Spleen (tissue), 11 donors: ENCODE measurements around the gene WDR18. TPM values are rescaled to one million over a fixed set of nuclear protein-coding genes. Genes with fewer than 3 reads are reported as not detected.

Experiments used
- DNase-seq: peaks from one replicate; pipeline ENCODE4 v3.0.0-alpha.2; 2020
- H3K27ac ChIP-seq, 8 donors: fragments of 200-600 bp; sonication (generic) in 7 of 8; 1 replicate in 4 of 8; 2 replicates in 4 of 8; pipeline versions ENCODE4 v1.5.0 to v1.8.0; 2016 to 2021; ENCODE audit warnings: inconsistent platforms in 4 of 8, mild to moderate bottlenecking in 4 of 8, moderate library complexity in 1 of 8
- H3K27me3 ChIP-seq, 7 donors: fragments of 200-600 bp; sonication (generic) in 6 of 7; replicated peaks in 1 of 7; 1 replicate in 4 of 7; 2 replicates in 3 of 7; pipeline versions ENCODE4 v1.5.0 to v1.8.0; 2016 to 2021; ENCODE audit warnings: inconsistent platforms in 3 of 7, mild to moderate bottlenecking in 1 of 7
- H3K36me3 ChIP-seq, 6 donors: fragments of 200-600 bp; sonication (generic) in 5 of 6; 1 replicate in 4 of 6; 2 replicates in 2 of 6; pipeline versions ENCODE4 v1.5.0 to v1.8.0; 2016 to 2021; ENCODE audit warnings: inconsistent platforms in 2 of 6
- H3K4me1 ChIP-seq, 6 donors: fragments of 200-600 bp; sonication (generic) in 5 of 6; 1 replicate in 3 of 6; 2 replicates in 3 of 6; pipeline versions ENCODE4 v1.5.0 to v1.8.0; 2016 to 2021; ENCODE audit warnings: inconsistent platforms in 3 of 6
- H3K4me3 ChIP-seq, 8 donors: fragments of 200-600 bp; sonication (generic) in 7 of 8; 1 replicate in 4 of 8; 2 replicates in 4 of 8; pipeline versions ENCODE4 v1.5.0 to v1.8.0; 2016 to 2021; ENCODE audit warnings: inconsistent platforms in 4 of 8, mild to moderate bottlenecking in 4 of 8, moderate library complexity in 2 of 8
- H3K9me3 ChIP-seq, 8 donors: fragments of 200-600 bp; sonication (generic) in 7 of 8; 1 replicate in 4 of 8; 2 replicates in 4 of 8; pipeline versions ENCODE4 v1.5.0 to v1.8.0; 2016 to 2021; ENCODE audit warnings: inconsistent platforms in 4 of 8
- POLR2A ChIP-seq, 3 donors: fragments of 450-650 bp; IDR thresholded peaks; one replicate each; pipeline ENCODE4 v1.5.1; 2017; ENCODE audit warnings: antibody characterized with exemption in 3 of 3, mild to moderate bottlenecking in 1 of 3
- POLR2AphosphoS5 ChIP-seq, 3 donors: sonication (generic); formaldehyde crosslinking; IDR thresholded peaks; one replicate each; pipeline ENCODE4 v1.5.1; 2017; ENCODE audit warnings: antibody characterized with exemption in 3 of 3
- WGBS, 5 donors: extraction: QIAGEN DNeasy Blood & Tissue Kit in 3 of 5; methylation state at CpG; one replicate each; pipeline versions ENCODE4 v1.1.5 to v1.1.7; 2013 to 2018; 5-methylcytosine and 5-hydroxymethylcytosine counted together
- intact Hi-C: fragments of 100-400 bp; cut with DNase I; formaldehyde crosslinking; loops from one replicate; pipeline ENCODE4 v1.15.0; 2023; ENCODE audit warnings: low total_unique reads
- polyA plus RNA-seq, 3 donors: library from polyadenylated mRNA; stranded (reverse); fragments of 200-250 nt; gene quantifications; one replicate each; pipeline ENCODE4 v1.2.1, GENCODE V29; 2013
- total RNA-seq, 7 donors: library from RNA; depleted of rRNA in 3 of 7; stranded (reverse); fragments of >200 nt in 3 of 7; fragmentation: NEBNext Ultra II Directional in 4 of 7; extraction: Animal tissue kit (Norgen Biotek cat#: 25700) in 4 of 7; gene quantifications; one replicate each; pipeline versions ENCODE4 v1.1.0 to v1.2.1, GENCODE V29; 2016 to 2021
- TF ChIP-seq, protein P1 (sequence below), 11 experiments: fragments of 200-600 bp in 7 of 11; fragments of 450-650 bp in 4 of 11; sonication (generic) in 4 of 11; IDR thresholded peaks in 8 of 11; conservative IDR thresholded peaks in 3 of 11; 1 replicate in 7 of 11; 2 replicates in 4 of 11; pipeline versions ENCODE4 v1.4.0 to v1.8.0; 2016 to 2021; ENCODE audit warnings: antibody characterized with exemption in 11 of 11, inconsistent platforms in 4 of 11, mild to moderate bottlenecking in 1 of 11
- donor health status: healthy with polysubstance abuse.
- donor health status: DM: no; HTN: no; CAD: no; lungs with moderate emphysema.
- donor health status: DM: no; HTN: no; CAD: no.
- donor health status: Bipolar disorder and iron deficiency.
- donor health status: healthy.
- donor health status: DM: no; HTN: no; CAD: no.
- donor health status: DM: yes; HTN: yes; CAD: no.

Gene WDR18
- total and polyA plus RNA-seq, 10 donors, result 17.8 to 96.0 (median 37.5) TPM

DNA sequence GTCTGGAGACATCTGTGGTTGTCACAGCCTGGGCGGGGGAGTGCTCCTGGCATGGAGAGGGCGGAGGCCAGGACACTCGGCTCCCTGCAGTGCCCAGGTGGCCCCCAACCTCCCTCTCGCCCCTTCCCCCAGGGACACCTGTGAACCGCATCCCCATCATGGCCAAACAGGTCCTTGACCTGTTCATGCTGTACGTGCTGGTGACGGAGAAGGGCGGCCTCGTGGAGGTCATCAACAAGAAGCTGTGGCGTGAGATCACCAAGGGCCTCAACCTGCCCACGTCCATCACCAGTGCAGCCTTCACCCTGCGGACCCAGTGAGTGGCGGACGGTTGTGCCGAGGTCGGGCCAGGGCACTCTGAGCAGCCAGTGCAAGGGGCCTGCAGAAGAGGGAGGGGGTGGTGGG lies 20.0 kb upstream of the WDR18 start:
- no peak for DNase-seq
- Histone ChIP-seq H3K27me3 (no peaks in the 10 kb centered on the region), H3K4me1 (no peaks in the 10 kb centered on the region), H3K4me3 (no peak overlapping the region), H3K9me3 (peaks cover 0 to 6% (median 0%) of the 10 kb centered on the region in 8 donors), H3K36me3 (peaks cover 0 to 99% (median 48%) of the 10 kb centered on the region in 6 donors), H3K27ac (no peak overlapping the region)
- 91 to 99% (median 96%) methylated on average over 8 to 16 of the region's 16 CpGs for WGBS, 5 donors
- TF ChIP-seq, protein P1, sequence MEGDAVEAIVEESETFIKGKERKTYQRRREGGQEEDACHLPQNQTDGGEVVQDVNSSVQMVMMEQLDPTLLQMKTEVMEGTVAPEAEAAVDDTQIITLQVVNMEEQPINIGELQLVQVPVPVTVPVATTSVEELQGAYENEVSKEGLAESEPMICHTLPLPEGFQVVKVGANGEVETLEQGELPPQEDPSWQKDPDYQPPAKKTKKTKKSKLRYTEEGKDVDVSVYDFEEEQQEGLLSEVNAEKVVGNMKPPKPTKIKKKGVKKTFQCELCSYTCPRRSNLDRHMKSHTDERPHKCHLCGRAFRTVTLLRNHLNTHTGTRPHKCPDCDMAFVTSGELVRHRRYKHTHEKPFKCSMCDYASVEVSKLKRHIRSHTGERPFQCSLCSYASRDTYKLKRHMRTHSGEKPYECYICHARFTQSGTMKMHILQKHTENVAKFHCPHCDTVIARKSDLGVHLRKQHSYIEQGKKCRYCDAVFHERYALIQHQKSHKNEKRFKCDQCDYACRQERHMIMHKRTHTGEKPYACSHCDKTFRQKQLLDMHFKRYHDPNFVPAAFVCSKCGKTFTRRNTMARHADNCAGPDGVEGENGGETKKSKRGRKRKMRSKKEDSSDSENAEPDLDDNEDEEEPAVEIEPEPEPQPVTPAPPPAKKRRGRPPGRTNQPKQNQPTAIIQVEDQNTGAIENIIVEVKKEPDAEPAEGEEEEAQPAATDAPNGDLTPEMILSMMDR (IDR thresholded peaks at IDR 0.05 in 8 of 11, conservative IDR thresholded peaks at IDR 0.05 in 3 of 11), result no peak
- TF ChIP-seq POLR2A (IDR thresholded peaks at IDR 0.05), result no peak
- TF ChIP-seq POLR2AphosphoS5 (IDR thresholded peaks at IDR 0.05), result peak in 1 of 3 donors; percentile 20
- intact Hi-C loops, result no loop called here

DNA sequence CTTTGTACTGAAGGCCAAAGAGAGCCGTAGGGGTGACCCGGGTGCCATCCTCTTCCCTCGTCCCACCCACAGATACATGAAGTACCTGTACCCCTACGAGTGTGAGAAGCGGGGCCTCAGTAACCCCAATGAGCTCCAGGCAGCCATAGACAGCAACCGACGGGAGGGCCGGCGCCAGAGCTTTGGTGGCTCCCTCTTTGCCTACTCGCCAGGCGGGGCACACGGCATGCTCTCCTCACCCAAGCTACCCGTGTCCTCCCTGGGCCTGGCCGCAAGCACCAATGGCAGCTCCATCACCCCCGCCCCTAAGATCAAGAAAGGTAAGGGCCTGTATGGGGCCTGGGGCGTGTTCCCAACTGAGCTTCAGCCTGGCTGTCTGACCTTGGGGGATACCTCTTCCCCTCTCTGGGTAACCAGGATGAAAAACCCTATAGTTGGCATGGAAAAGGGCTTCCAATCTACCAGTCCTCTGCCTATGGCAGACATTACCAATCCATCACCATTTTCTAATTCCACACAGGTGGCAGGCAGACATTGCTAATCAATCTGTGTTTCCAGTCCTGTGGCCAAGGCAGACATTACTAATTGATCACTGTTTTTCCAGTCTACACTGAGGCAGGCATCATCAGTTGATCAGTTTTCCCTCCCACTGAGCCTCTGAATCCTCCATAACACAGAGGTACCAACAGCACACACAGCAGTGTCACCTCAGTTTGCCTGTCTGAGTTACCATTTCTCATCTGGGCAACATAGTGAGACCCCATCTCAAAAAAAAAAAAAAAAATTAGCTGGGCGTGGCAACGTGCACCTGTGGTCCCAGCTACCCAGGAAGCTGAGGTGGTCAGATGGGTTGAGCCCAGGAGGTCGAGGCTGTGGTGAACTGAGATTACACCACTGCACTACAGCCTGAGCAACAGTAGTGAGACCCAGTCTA lies 19.1 kb upstream of the WDR18 start:
- Histone ChIP-seq H3K9me3 (peaks cover 0 to 7% (median under 1%) of the 10 kb centered on the region in 8 donors), H3K4me3 (no peak overlapping the region), H3K27ac (no peak overlapping the region), H3K4me1 (no peaks in the 10 kb centered on the region), H3K36me3 (peaks cover 0 to 99% (median 53%) of the 10 kb centered on the region in 6 donors), H3K27me3 (no peaks in the 10 kb centered on the region)
- TF ChIP-seq, protein P1 (IDR thresholded peaks at IDR 0.05 in 8 of 11, conservative IDR thresholded peaks at IDR 0.05 in 3 of 11), result no peak
- TF ChIP-seq POLR2A (IDR thresholded peaks at IDR 0.05) (no peak), POLR2AphosphoS5 (IDR thresholded peaks at IDR 0.05) (no peak)
- no peak for DNase-seq
- WGBS, 5 donors, result 93 to 97% (median 95%) methylated on average over 12 to 19 of the region's 19 CpGs
- intact Hi-C loops, result no loop called here

DNA sequence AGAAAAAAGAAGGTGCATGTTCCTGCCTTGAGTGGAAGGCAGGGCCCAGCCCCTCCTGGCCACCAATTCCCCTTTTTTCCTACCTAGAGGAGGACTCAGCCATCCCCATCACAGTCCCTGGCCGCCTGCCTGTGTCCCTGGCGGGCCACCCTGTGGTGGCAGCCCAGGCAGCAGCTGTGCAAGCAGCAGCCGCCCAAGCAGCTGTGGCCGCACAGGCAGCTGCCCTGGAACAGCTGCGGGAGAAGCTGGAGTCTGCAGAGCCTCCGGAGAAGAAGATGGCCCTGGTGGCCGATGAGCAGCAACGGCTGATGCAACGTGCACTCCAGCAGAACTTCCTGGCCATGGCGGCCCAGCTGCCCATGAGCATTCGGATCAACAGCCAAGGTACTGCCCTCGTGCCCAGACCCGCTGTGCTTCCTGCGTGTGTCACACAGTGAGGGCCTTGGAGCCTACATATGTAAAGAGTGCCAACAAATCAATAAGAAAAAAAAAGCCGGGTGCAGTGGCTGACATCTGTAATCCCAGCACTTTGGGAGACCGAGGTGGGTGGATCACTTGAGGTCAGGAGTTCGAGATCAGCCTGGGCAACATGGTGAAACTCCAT lies 17.6 kb upstream of the WDR18 start:
- intact Hi-C loops, result no loop called here

More for the DNA sequence above, 17.6 kb upstream of the WDR18 start:
- TF ChIP-seq, protein P1 (IDR thresholded peaks at IDR 0.05 in 8 of 11, conservative IDR thresholded peaks at IDR 0.05 in 3 of 11), result no peak
- peak in 1 of 3 donors; percentile 54 for TF ChIP-seq POLR2AphosphoS5 (IDR thresholded peaks at IDR 0.05)
- DNase-seq, result no peak
- H3K27me3 ChIP-seq, result no peaks in the 10 kb centered on the region
- H3K36me3 ChIP-seq, result peaks cover 0 to 99% (median 69%) of the 10 kb centered on the region in 6 donors
- no peaks in the 10 kb centered on the region for H3K4me1 ChIP-seq
- no peak overlapping the region for H3K4me3 ChIP-seq
- H3K27ac ChIP-seq, result no peak overlapping the region
- H3K9me3 ChIP-seq, result peaks cover 0 to 22% (median 16%) of the 10 kb centered on the region in 8 donors
- WGBS, 5 donors, result 88 to 95% (median 92%) methylated on average over 10 to 17 of the region's 17 CpGs
